ENCODE data around the gene ARL10.
"Not testable (repeated sequence)": the region's sequence is repeated elsewhere in the genome, so short reads cannot be mapped to it uniquely, and the experiment has no call there.

Gene ARL10

GRCh38 chr5:176388444-176389134 is 23.3 kb downstream of the ARL10 start, which contains the start of the genes HIGD2A and NOP16:
Gene HIGD2A (plus strand): TSS chr5:176388751. CDS start chr5:176388820, 69 bp downstream.
Gene NOP16 (minus strand): TSS chr5:176388598. CDS start chr5:176388539, 59 bp downstream.
- DNase-seq (ENCODE audit: low read depth in 2 of 2) = peak; percentile 95 to 99

GRCh38 chr5:176389135-176390123 is 24.1 kb downstream of the ARL10 start:
- no peak for DNase-seq (ENCODE audit: low read depth in 2 of 2)

GRCh38 chr5:176391479-176391878 is 26.2 kb downstream of the ARL10 start:
- no peak for DNase-seq (ENCODE audit: low read depth in 2 of 2)

GRCh38 chr5:176391999-176392398 is 26.7 kb downstream of the ARL10 start:
- DNase-seq (ENCODE audit: low read depth in 2 of 2) = no peak

- no peak for DNase-seq (ENCODE audit: low read depth in 2 of 2)
These were observed 27.2 kb downstream of the ARL10 start for GRCh38 chr5:176392526-176392925.

- DNase-seq (ENCODE audit: low read depth in 2 of 2) = no peak
These were observed 28.8 kb downstream of the ARL10 start for GRCh38 chr5:176394096-176394495.

- DNase-seq (ENCODE audit: low read depth in 2 of 2) = no peak
These were observed 29.8 kb downstream of the ARL10 start for GRCh38 chr5:176394881-176395675.

GRCh38 chr5:176396330-176396729 is 31.0 kb downstream of the ARL10 start:
- no peak for DNase-seq (ENCODE audit: low read depth in 2 of 2)

- no peak for DNase-seq (ENCODE audit: low read depth in 2 of 2)
These were observed 32.6 kb downstream of the ARL10 start for GRCh38 chr5:176397736-176398420.

GRCh38 chr5:176400382-176401156 is 35.3 kb downstream of the ARL10 start:
- DNase-seq (ENCODE audit: low read depth in 2 of 2) = no peak

- DNase-seq (ENCODE audit: low read depth in 2 of 2) = no peak
These were observed 36.3 kb downstream of the ARL10 start for GRCh38 chr5:176401281-176402205.

GRCh38 chr5:176405656-176406435 is 40.6 kb downstream of the ARL10 start:
- DNase-seq (ENCODE audit: low read depth in 2 of 2) = no peak

- no peak for DNase-seq (ENCODE audit: low read depth in 2 of 2)
These were observed 41.3 kb downstream of the ARL10 start for GRCh38 chr5:176406436-176407052.

- DNase-seq (ENCODE audit: low read depth in 2 of 2) = no peak
These were observed 42.4 kb downstream of the ARL10 start for GRCh38 chr5:176407456-176408251.

- not testable (repeated sequence) for DNase-seq (ENCODE audit: low read depth in 2 of 2)
These were observed 42.9 kb downstream of the ARL10 start for GRCh38 chr5:176408252-176408573.

GRCh38 chr5:176408590-176408989 is 43.3 kb downstream of the ARL10 start:
- DNase-seq (ENCODE audit: low read depth in 2 of 2) = no peak

GRCh38 chr5:176409765-176410164 is 44.5 kb downstream of the ARL10 start:
- no peak for DNase-seq (ENCODE audit: low read depth in 2 of 2)
